ENCODE measurements around the gene PPP2R3C. TPM values are rescaled to one million over a fixed set of nuclear protein-coding genes. Genes with fewer than 3 reads are reported as not detected.

PPP2R3C gene
- total and polyA plus RNA-seq, 2 of the 13 experiments (the other 11 are each of a cell fraction or from before 2014, with no cell fraction given), result 63.4 to 102 TPM

GRCh38 chr14:35123388-35123703 lies 1.6 kb upstream of the PPP2R3C start (continued):
- TF ChIP-seq EP300 (IDR thresholded peaks at IDR 0.05; ENCODE audit: low read depth in 2 of 2, low read length in 2 of 2) (no peak), EP300 (CRISPR knock-in tag; IDR thresholded peaks at IDR 0.05; ENCODE audit: borderline replicate concordance) (0 out of 2 replicates have a peak, but pooled peaks have one; percentile 3), ZMYM2 (CRISPR knock-in tag; IDR thresholded peaks at IDR 0.05) (0 out of 2 replicates have a peak, but pooled peaks have one; percentile 0), CTCF (CRISPR knock-in tag; IDR thresholded peaks at IDR 0.05) (no peak), ZNF687 (CRISPR knock-in tag; IDR thresholded peaks at IDR 0.05) (no peak), MYPOP (CRISPR knock-in tag; IDR thresholded peaks at IDR 0.05) (peak; percentile 66; the same call in 1 of the 2 replicates), FUBP1 (CRISPR knock-in tag; IDR thresholded peaks at IDR 0.05; ENCODE audit: borderline replicate concordance) (0 out of 2 replicates have a peak, but pooled peaks have one; percentile 42), ARID3A (IDR thresholded peaks at IDR 0.05; ENCODE audit: low read depth, low read length) (no peak)
